ENCODE measurements around the gene SPDYE3. TPM values are rescaled to one million over a fixed set of nuclear protein-coding genes. Genes with fewer than 3 reads are reported as not detected.

Gene SPDYE3
- total RNA-seq, 4 donors from 2014 or later, result not detected

- in situ Hi-C loops (cut with MboI; ENCODE audit: low sequenced_read_pairs in 4 of 4), result no loop called here
- intact Hi-C loops (cut with DNase I; ENCODE audit: low total_unique reads), result no loop called here
- ATAC-seq (no peak), DNase-seq (no peak)
- Histone ChIP-seq H3K27me3 (no peaks in the 10 kb centered on the region), H3K27ac (no peak overlapping the region), H3K4me3 (no peak overlapping the region), H3K36me3 (peaks cover 0 to 24% of the 10 kb centered on the region in 2 donors), H3K4me1 (peaks cover 0 to 5% of the 10 kb centered on the region in 2 donors), H3K9me3 (no peaks in the 10 kb centered on the region)
- TF ChIP-seq CTCF (IDR thresholded peaks at IDR 0.05 in 4 of 5, conservative IDR thresholded peaks at IDR 0.05 in 1 of 5) (no peak), POLR2A (IDR thresholded peaks at IDR 0.05) (no peak)
Measured at GRCh38 chr7:100366411-100367250, 59.1 kb downstream of the SPDYE3 start.

- H3K27ac ChIP-seq, result no peak overlapping the region
- intact Hi-C loops (cut with DNase I; ENCODE audit: low total_unique reads) (no loop called here), in situ Hi-C loops (cut with MboI; ENCODE audit: low sequenced_read_pairs in 4 of 4) (no loop called here)
- no peak for ATAC-seq
- H3K36me3 ChIP-seq, result peaks cover 0 to 18% of the 10 kb centered on the region in 2 donors
- H3K9me3 ChIP-seq, result no peaks in the 10 kb centered on the region
- no peak overlapping the region for H3K4me3 ChIP-seq
- no peaks in the 10 kb centered on the region for H3K27me3 ChIP-seq
- peaks cover 0 to 5% of the 10 kb centered on the region in 2 donors for H3K4me1 ChIP-seq
- TF ChIP-seq POLR2A (IDR thresholded peaks at IDR 0.05) (no peak), CTCF (IDR thresholded peaks at IDR 0.05 in 4 of 5, conservative IDR thresholded peaks at IDR 0.05 in 1 of 5) (no peak)
- no peak for DNase-seq
Measured at GRCh38 chr7:100367251-100367620, 59.7 kb downstream of the SPDYE3 start.

DNA sequence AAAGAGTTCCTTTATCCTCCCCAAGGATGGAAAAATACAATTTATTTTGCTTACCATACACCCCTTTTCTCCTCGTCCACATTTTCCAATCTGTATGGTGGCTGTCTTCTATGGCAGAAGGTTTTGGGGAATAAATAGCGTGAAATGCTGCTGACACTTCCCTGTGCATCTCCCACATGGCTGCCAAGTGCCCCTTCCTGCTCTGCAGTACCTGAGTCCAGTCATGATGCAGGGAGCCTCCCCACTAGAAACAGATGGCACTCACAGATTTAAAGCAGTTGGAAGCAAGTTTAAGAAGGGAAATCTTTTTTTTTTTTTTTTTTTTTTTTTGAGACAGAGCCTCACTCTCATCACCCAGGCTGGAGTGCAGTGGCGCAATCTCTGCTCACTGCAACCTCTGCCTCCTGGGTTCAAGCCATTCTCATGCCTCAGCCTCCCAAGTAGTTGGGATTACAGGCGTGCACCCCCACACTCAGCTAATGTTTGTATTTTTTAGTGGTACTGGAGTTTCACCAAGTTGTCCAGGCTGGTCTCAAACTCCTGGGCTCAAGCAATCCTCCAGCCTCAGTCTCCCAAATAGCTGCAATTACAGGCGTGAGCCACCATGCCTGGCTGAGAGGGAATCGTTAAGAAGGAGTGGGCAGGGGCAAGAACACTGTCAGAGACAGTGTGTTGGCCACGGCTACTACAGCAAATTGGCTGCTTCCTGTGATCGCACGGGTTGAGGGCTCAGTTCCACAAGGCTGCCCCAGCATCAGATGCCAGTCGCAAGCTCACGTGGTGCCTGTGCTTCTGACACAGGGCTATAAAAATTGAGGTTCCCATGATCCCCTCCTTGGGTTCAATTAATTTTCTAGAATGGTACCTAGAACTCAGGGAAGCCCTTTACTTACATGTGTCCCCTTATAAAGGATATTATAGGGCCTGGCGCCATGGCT lies 60.4 kb downstream of the SPDYE3 start:
- peaks cover 0 to 5% of the 10 kb centered on the region in 2 donors for H3K4me1 ChIP-seq
- H3K9me3 ChIP-seq, result no peaks in the 10 kb centered on the region
- intact Hi-C loops (cut with DNase I; ENCODE audit: low total_unique reads), result no loop called here
- DNase-seq, result no peak
- ATAC-seq, result no peak
- no peak overlapping the region for H3K4me3 ChIP-seq
- TF ChIP-seq POLR2A (IDR thresholded peaks at IDR 0.05) (no peak), CTCF (IDR thresholded peaks at IDR 0.05 in 4 of 5, conservative IDR thresholded peaks at IDR 0.05 in 1 of 5) (no peak)
- H3K27me3 ChIP-seq, result no peaks in the 10 kb centered on the region
- peaks cover 0 to 11% of the 10 kb centered on the region in 2 donors for H3K36me3 ChIP-seq
- in situ Hi-C loops (cut with MboI; ENCODE audit: low sequenced_read_pairs in 4 of 4), result no loop called here
- H3K27ac ChIP-seq, result peak overlapping the region in 3 of 4 donors; percentile 9 to 52 (median 46)

GRCh38 chr7:100369105-100369504 lies 61.6 kb downstream of the SPDYE3 start:
- ATAC-seq, result peak; percentile 13 to 15
- DNase-seq, result peak; percentile 31 to 56
- peaks cover 0 to under 1% of the 10 kb centered on the region in 2 donors for H3K4me1 ChIP-seq
- H3K9me3 ChIP-seq, result no peaks in the 10 kb centered on the region
- peaks cover 0 to 6% of the 10 kb centered on the region in 2 donors for H3K36me3 ChIP-seq
- intact Hi-C loops (cut with DNase I; ENCODE audit: low total_unique reads), result no loop called here
- TF ChIP-seq CTCF (IDR thresholded peaks at IDR 0.05 in 4 of 5, conservative IDR thresholded peaks at IDR 0.05 in 1 of 5) (no peak), POLR2A (IDR thresholded peaks at IDR 0.05) (peak in 1 of 2 donors; percentile 16)
- in situ Hi-C loops (cut with MboI; ENCODE audit: low sequenced_read_pairs in 4 of 4), result no loop called here
- H3K27me3 ChIP-seq, result no peaks in the 10 kb centered on the region
- H3K27ac ChIP-seq, result peak overlapping the region; percentile 15 to 52 (median 49)
- no peak overlapping the region for H3K4me3 ChIP-seq
